Fibroblast of pulmonary artery (primary cell): ENCODE results near the gene EFEMP2.

ENCODE experiments used
- DNase-seq: peaks from one replicate; pipeline ENCODE4 v3.0.0-alpha.2; 2010; ENCODE audit warnings: low read depth
- H3K4me3 ChIP-seq: replicated peaks from 2 replicates; pipeline ENCODE4 v1.5.1; 2011; ENCODE audit warnings: low read depth, mild to moderate bottlenecking, control low read depth, low read length, moderate library complexity
- TF ChIP-seq, protein P1 (sequence below): IDR thresholded peaks from 2 replicates; pipeline ENCODE4 v1.5.1; 2011; ENCODE audit warnings: mild to moderate bottlenecking, control low read depth, low read length, inconsistent platforms; ENCODE audit errors: missing control alignments

The EFEMP2 gene

DNA sequence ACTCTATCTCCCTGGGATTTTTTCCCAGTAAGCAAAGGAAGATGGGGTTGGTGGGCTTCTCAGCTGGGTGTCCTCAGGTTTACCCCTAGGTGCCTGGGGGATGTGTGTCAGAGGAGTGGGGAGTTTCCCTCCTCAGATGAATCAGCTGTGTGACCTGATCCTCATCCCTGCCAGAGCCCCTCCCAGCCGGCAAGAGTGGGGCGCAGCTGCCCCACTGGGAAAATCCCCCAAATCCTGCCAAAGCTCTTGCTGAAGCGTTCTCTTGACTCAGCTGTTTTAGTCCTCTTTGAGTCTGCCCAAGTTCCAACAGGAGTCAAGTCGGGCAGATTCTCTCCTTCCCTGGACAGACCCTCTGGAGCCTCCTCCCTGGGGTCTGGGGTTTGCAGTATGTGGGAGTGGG is 40.2 kb upstream of the EFEMP2 start:
- TF ChIP-seq, protein P1, sequence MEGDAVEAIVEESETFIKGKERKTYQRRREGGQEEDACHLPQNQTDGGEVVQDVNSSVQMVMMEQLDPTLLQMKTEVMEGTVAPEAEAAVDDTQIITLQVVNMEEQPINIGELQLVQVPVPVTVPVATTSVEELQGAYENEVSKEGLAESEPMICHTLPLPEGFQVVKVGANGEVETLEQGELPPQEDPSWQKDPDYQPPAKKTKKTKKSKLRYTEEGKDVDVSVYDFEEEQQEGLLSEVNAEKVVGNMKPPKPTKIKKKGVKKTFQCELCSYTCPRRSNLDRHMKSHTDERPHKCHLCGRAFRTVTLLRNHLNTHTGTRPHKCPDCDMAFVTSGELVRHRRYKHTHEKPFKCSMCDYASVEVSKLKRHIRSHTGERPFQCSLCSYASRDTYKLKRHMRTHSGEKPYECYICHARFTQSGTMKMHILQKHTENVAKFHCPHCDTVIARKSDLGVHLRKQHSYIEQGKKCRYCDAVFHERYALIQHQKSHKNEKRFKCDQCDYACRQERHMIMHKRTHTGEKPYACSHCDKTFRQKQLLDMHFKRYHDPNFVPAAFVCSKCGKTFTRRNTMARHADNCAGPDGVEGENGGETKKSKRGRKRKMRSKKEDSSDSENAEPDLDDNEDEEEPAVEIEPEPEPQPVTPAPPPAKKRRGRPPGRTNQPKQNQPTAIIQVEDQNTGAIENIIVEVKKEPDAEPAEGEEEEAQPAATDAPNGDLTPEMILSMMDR, result no peak
- H3K4me3 ChIP-seq, result no peak overlapping the region
- peak; percentile 34 for DNase-seq

DNA sequence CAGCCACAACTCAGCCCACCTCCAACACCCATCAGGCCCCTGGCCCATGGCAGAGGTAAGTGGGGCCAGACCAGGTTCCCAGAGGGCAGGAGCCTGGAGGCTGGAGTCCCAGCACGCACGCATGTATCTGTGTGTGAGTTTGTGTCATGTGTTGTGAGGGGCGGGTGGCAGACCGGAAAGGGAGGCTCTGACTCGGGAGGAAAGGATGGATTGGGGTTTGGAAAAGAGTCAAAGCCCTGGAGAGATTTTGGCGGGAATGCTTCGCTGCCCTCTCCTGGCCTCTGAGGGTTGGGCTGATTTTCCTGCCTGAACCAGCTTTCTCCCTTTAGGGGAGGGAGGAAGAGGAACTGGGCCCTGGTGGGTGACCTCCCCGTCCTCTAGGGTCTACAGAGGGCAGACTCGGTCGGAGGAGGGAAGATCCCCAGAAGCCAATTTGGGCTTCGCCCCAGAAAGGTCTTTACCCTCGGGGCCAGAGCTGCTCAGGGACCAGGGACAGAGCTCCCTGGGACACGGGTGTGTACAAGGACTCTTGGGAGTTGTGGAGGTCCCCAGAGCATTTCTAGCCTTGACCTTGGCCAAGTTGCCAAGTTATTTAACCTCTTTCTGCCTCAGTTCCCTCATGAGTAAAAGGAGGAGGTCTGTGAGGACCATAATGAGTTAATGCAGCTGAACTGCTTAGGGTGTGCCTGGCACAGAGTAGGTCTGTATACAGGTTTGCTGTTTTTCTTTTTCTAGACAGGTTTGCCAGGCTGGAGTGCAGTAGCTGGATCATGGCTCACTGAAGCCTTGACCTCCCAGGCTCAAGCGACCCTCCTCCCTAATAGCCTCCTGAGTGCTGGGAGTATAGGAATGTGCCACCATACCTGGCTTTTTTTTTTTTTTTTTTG is 39.3 kb upstream of the EFEMP2 start:
- TF ChIP-seq, protein P1, result peak; percentile 30
- no peak overlapping the region for H3K4me3 ChIP-seq
- peak; percentile 80 for DNase-seq

GRCh38 chr11:65907878-65908277 is 35.3 kb upstream of the EFEMP2 start:
- no peak for DNase-seq

DNA sequence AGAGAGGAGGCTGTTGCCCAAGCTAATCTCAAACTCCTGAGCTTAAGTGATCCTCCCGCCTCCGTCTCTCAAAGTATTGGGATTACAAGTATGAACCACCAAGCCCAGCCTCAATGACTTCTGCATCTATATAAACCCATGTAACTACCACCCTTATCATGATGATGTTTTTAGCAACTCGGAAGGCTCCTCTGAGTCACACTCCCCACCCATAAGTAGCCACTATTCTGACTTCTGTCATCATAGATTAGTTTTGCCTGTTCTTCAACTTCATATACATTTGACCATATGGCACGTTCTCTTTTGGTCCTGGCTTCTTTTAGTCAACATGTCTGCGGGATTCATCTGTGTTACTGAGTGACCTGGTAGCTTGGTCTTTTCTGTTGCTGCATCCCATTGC is 34.0 kb upstream of the EFEMP2 start:
- H3K4me3 ChIP-seq, result no peak overlapping the region
- TF ChIP-seq, protein P1, result no peak
- no peak for DNase-seq

More at GRCh38 chr11:65907878-65908277, 35.3 kb upstream of the EFEMP2 start:
- H3K4me3 ChIP-seq, result no peak overlapping the region
- TF ChIP-seq, protein P1, result no peak

DNA sequence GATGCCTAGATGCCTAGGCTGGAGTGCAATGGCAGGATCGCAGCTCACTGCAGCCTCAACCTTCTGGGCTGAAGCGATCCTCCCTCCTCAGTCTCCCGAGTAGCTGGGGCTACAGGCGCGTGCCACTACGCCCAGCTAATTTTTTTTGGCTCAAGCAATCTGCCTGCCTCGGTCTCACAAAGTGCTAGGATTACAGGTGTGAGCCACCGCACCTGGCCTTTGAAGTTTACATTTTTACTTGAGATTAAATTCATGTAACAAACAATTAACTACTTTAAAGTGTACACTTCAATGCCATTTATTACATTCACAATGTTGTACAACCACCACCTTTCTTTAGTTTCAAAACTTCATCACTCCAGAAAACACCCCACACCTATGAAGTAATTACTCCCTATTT is 31.1 kb upstream of the EFEMP2 start:
- no peak overlapping the region for H3K4me3 ChIP-seq
- TF ChIP-seq, protein P1, result no peak
- DNase-seq, result no peak

GRCh38 chr11:65903068-65903481 is 30.5 kb upstream of the EFEMP2 start:
- H3K4me3 ChIP-seq, result no peak overlapping the region
- peak; percentile 62 for DNase-seq
- TF ChIP-seq, protein P1, result no peak

- no peak overlapping the region for H3K4me3 ChIP-seq
- TF ChIP-seq, protein P1, result no peak
- DNase-seq, result no peak
Observed at GRCh38 chr11:65900899-65901180, 28.2 kb upstream of the EFEMP2 start.
